K562 (cell line): ENCODE measurements around the gene PCK2. TPM values are rescaled to one million over a fixed set of nuclear protein-coding genes. Genes with fewer than 3 reads are reported as not detected.

Source experiments
- ADNP ChIP-seq: fragments of 200-800 bp; sonication (Bioruptor generic); IDR thresholded peaks from 2 replicates; pipeline ENCODE4 v1.6.1; 2016; ENCODE audit warnings: missing genetic modification characterization, missing compliant biosample characterization
- CBFB ChIP-seq: sonication (generic); formaldehyde crosslinking; IDR thresholded peaks from 2 replicates; pipeline ENCODE4 v1.4.0; 2020; ENCODE audit warnings: mild to moderate bottlenecking, missing genetic modification reagents
- EZH2 ChIP-seq: IDR thresholded peaks from 2 replicates; pipeline ENCODE4 v1.6.1; 2012; ENCODE audit warnings: low read depth, mild to moderate bottlenecking, inconsistent platforms, low read length, borderline replicate concordance
- HMBOX1 ChIP-seq: sonication (generic); IDR thresholded peaks from 2 replicates; pipeline ENCODE4 v1.6.1; 2016
- MIER1 ChIP-seq: fragments of 450-650 bp; IDR thresholded peaks from 2 replicates; pipeline ENCODE4 v1.6.1; 2016; ENCODE audit warnings: antibody characterized with exemption, mild to moderate bottlenecking, low read depth
- NBN ChIP-seq: fragments of 450-650 bp; IDR thresholded peaks from 2 replicates; pipeline ENCODE4 v1.6.1; 2016; ENCODE audit warnings: low read depth, mild to moderate bottlenecking
- POLR2H ChIP-seq: IDR thresholded peaks from 2 replicates; pipeline ENCODE4 v1.6.1; 2016; ENCODE audit warnings: missing genetic modification characterization, low read depth, mild to moderate bottlenecking, control low read depth, missing compliant biosample characterization, moderate library complexity
- SNAPC5 ChIP-seq: fragments of 250-450 bp; sonication (Bioruptor Pico); IDR thresholded peaks from 2 replicates; pipeline ENCODE4 v1.8.0; 2021; ENCODE audit warnings: moderate library complexity, mild to moderate bottlenecking, inconsistent platforms
- TBP ChIP-seq: optimal IDR thresholded peaks from 2 replicates; pipeline ENCODE3; 2011; ENCODE audit warnings: low read depth, low read length, improper control_type of control experiment
- UBTF ChIP-seq, 2 experiments: IDR thresholded peaks; 2 replicates each; pipeline ENCODE4 v1.6.1; 2012; ENCODE audit warnings: improper control_type of control experiment in 2 of 2, low read depth in 2 of 2, low read length in 2 of 2, borderline replicate concordance in 1 of 2
- ZNF232 ChIP-seq: sonication (generic); formaldehyde crosslinking; IDR thresholded peaks from 2 replicates; pipeline ENCODE4 v1.8.0; 2022; ENCODE audit warnings: mild to moderate bottlenecking, missing genetic modification reagents
- ZNF561 ChIP-seq: fragments of 450-650 bp; formaldehyde crosslinking; conservative IDR thresholded peaks from 2 replicates; pipeline ENCODE4 v1.4.0; 2020; ENCODE audit warnings: mild to moderate bottlenecking, moderate library complexity
- ZNF699 ChIP-seq: fragments of 250-450 bp; sonication (Bioruptor Pico); IDR thresholded peaks from 2 replicates; pipeline ENCODE4 v1.8.0; 2021; ENCODE audit warnings: mild to moderate bottlenecking, moderate library complexity; ENCODE audit not compliant: insufficient replicate concordance
- polyA plus RNA-seq, 8 experiments: library from polyadenylated mRNA; depleted of rRNA in 4 of 8; stranded (reverse) in 5 of 8; unstranded in 3 of 8; fragments of >200 nt; fragmentation: Nextera tagmentation in 2 of 8; fragmentation: Illumina TruSeq in 1 of 8; extraction: Ambion mirVana in 2 of 8; extraction: Trizol in 1 of 8; gene quantifications; 2 replicates each; pipeline versions ENCODE4 v1.2.1 to v1.2.3, GENCODE V29; 2011 to 2014; ENCODE audit warnings: inconsistent platforms in 1 of 8, missing spikeins in 1 of 8
- total RNA-seq, 7 experiments: library from RNA; depleted of rRNA in 6 of 7; stranded (reverse); fragments of >200 nt in 6 of 7; fragmentation: Illumina TruSeq in 2 of 7; extraction: Trizol in 2 of 7; gene quantifications; 2 replicates each; pipeline versions ENCODE4 v1.2.1 to v1.2.3, GENCODE V29; 2011 to 2021; ENCODE audit warnings: low replicate concordance in 1 of 7
- TF ChIP-seq, protein P1 (sequence below): sonication (generic); formaldehyde crosslinking; IDR thresholded peaks from 2 replicates; pipeline ENCODE4 v1.8.0; 2022; ENCODE audit warnings: missing genetic modification reagents, mild to moderate bottlenecking, moderate library complexity, borderline replicate concordance
- TF ChIP-seq, protein P2 (sequence below): fragments of 450-650 bp; formaldehyde crosslinking; IDR thresholded peaks from 2 replicates; pipeline ENCODE4 v1.4.0; 2020; ENCODE audit warnings: mild to moderate bottlenecking, mixed read lengths

PCK2 gene
- total and polyA plus RNA-seq, 9 of the 15 experiments (the other 6 are each of a cell fraction or from before 2014, with no cell fraction given) = 3.3 to 60.9 (median 30.4) TPM

DNA sequence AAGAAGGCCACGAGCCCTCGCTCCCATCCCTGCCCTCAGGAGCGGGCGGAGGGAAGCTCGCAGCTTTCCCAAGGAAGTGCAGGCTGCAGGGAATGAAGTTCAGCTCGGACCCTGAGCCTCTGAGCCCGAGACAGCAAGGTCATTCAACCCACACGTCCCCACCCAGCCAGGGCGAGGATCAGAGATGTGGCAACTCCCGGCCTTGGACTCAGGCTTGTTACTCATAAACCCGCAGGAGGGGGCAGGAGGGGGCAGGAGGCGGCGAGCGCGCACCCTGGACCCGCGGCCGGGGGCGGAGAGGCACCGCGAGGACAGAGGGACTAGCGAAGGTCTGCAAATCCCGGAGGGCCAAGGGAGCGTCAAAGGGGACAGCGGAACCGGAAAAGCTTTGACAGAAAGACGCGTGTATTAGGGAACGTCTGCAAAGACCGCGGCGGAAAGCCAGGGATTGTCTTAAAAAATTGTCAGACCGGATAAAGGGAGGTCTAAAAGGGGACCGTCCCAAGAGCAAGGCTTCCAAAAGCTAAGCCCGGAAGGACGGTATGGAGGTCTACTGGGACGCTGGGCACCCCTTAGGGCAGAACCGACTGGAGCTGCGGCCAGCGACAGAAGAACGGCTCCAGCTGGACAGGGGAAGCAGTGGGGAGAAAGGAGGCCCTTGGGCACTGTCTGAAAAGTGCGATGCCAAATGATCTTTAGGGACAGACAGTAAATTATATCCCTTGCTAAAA lies 19.9 kb downstream of the PCK2 start (continued):
- TF ChIP-seq SNAPC5 (CRISPR knock-in tag) (no peak), TBP (peak; percentile 86), ZNF561 (CRISPR knock-in tag) (0 out of 2 replicates have a peak, but pooled peaks have one; percentile 52), NBN (peak; percentile 45; the same call in 1 of the 2 replicates), POLR2H (tag) (peak; percentile 78), EZH2 (no peak), UBTF (IDR thresholded peaks at IDR 0.05; ENCODE audit: borderline replicate concordance in 1 of 2, low read depth in 2 of 2, low read length in 2 of 2) (peak in 1 of 2 experiments; percentile 46; a peak in 1 of 4 replicates), ADNP (tag) (no peak), ZNF232 (0 out of 2 replicates have a peak, but pooled peaks have one; percentile 43), CBFB (CRISPR knock-in tag) (no peak), HMBOX1 (peak; percentile 16; the same call in 1 of the 2 replicates), ZNF699 (no peak), MIER1 (no peak)
- TF ChIP-seq, protein P1, sequence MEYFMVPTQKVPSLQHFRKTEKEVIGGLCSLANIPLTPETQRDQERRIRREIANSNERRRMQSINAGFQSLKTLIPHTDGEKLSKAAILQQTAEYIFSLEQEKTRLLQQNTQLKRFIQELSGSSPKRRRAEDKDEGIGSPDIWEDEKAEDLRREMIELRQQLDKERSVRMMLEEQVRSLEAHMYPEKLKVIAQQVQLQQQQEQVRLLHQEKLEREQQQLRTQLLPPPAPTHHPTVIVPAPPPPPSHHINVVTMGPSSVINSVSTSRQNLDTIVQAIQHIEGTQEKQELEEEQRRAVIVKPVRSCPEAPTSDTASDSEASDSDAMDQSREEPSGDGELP = peak; percentile 94
- TF ChIP-seq, protein P2, sequence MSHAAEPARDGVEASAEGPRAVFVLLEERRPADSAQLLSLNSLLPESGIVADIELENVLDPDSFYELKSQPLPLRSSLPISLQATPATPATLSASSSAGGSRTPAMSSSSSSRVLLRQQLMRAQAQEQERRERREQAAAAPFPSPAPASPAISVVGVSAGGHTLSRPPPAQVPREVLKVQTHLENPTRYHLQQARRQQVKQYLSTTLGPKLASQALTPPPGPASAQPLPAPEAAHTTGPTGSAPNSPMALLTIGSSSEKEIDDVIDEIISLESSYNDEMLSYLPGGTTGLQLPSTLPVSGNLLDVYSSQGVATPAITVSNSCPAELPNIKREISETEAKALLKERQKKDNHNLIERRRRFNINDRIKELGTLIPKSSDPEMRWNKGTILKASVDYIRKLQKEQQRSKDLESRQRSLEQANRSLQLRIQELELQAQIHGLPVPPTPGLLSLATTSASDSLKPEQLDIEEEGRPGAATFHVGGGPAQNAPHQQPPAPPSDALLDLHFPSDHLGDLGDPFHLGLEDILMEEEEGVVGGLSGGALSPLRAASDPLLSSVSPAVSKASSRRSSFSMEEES (CRISPR knock-in tag) = no peak
